GM18505 (cell line): ENCODE results near the gene APOL4.
"Not testable (repeated sequence)": the region's sequence is repeated elsewhere in the genome, so short reads cannot be mapped to it uniquely, and the experiment has no call there.

Experiments used
- ATAC-seq: cut with Tn5 transposase; IDR thresholded peaks from one replicate; pipeline ENCODE4 v1.9.1; 2021; ENCODE audit not compliant: unreplicated experiment
- POLR2A ChIP-seq: IDR thresholded peaks from 4 replicates; pipeline ENCODE4 v1.6.1; 2011; ENCODE audit warnings: borderline replicate concordance; ENCODE audit not compliant: insufficient read depth, insufficient read length; ENCODE audit errors: extremely low read depth

APOL4 gene

GRCh38 chr22:36156515-36157419 lies 44.8 kb downstream of the APOL4 start:
- ATAC-seq = no peak
- no peak for TF ChIP-seq POLR2A

DNA sequence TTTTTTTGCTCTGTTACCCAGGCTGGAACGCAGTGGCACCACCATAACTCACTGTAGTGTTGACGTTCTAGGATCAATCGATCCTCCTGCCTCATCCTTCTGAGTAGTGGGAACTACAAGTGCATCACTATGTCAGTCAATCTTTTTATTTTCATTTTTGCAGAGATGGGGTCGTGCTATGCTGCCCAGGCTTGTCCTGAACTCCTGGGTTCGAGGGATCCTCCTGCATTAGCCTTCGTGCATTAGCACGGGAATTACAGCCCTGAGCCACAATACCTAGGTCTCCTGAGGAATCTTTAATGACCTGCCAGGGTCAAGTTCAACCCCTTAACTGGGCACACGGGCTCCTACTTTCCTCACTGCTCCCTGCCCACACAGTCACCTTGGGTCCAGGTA lies 45.5 kb downstream of the APOL4 start:
- TF ChIP-seq POLR2A = no peak
- no peak for ATAC-seq

GRCh38 chr22:36155702-36156101 lies 45.9 kb downstream of the APOL4 start:
- ATAC-seq = no peak
- TF ChIP-seq POLR2A = no peak

- TF ChIP-seq POLR2A = no peak
Observed at GRCh38 chr22:36154423-36154945, 47.1 kb downstream of the APOL4 start.

GRCh38 chr22:36153501-36154422 lies 47.8 kb downstream of the APOL4 start:
- no peak for ATAC-seq
- no peak for TF ChIP-seq POLR2A

More at GRCh38 chr22:36154423-36154945, 47.1 kb downstream of the APOL4 start:
- no peak for ATAC-seq

- ATAC-seq = not testable (repeated sequence)
Observed at GRCh38 chr22:36152821-36153220, 48.8 kb downstream of the APOL4 start.

DNA sequence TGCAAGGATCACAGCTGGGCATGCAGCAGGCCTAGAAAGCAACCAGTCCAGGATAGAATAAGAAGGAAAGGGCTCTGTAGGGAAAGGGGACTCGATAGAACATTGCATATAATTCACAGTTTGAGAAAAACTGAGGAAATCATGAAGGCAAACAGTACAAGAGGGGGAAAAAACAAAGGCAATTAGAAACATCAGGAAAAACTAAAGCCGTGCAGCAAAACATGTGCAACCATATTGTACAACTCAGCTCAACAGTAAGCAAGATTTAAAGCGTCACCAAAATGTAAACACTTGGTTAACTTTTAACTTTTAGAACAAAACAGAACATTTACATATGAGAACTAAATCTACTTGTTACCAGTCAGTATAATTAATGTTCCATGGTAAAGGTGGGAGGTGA lies 49.5 kb downstream of the APOL4 start:
- no peak for ATAC-seq
- TF ChIP-seq POLR2A = no peak

DNA sequence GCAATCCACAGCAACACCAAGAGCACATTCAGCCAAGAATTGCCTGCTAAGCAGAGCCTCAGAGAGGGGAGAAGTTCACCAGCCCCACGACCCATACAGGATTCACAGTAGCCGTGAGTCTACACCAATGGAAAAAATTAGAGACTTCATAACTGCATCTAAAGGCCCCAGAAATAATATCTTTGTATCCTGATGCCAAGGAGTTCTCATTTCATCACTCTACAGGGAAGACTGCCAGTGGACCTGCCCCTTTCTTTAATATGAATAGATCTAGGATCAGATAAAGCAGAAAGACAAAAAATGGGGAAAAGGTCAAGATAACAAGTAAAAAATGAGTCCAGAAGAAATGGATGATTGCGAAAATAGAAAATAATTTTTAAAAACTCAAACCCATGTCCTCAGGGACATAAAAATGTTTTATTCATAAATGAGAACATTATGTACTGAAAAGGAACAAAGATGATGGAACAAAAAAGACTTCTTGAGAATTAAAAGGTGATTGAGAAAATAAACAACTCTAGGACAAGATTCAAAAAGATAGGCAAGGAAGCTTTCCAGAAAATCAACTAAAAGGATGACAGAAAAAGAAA lies 50.5 kb downstream of the APOL4 start:
- no peak for TF ChIP-seq POLR2A
- ATAC-seq = no peak

DNA sequence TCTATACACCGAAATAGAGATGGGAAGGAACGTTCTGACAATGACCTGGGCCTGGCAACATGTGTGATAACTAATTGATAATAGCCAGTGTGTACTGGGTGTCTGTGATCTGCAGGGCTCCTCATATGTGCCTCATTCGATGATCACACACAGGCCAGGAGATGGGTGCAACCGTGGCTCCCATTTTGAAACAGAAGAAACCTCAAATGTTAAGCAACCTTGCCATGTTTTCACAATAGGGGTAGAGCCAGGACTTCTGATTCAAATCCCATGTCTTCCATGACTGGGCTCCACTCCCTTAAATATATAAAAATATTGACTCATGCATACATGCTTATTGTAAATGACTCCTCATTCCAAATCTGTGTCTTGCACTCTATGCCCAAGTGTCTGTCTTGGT lies 52.2 kb downstream of the APOL4 start:
- no peak for ATAC-seq
- no peak for TF ChIP-seq POLR2A

GRCh38 chr22:36148411-36148810 lies 53.2 kb downstream of the APOL4 start:
- TF ChIP-seq POLR2A = no peak
- no peak for ATAC-seq

GRCh38 chr22:36147196-36147791 lies 54.3 kb downstream of the APOL4 start:
- no peak for ATAC-seq
- no peak for TF ChIP-seq POLR2A

GRCh38 chr22:36145881-36146280 lies 55.7 kb downstream of the APOL4 start:
- ATAC-seq = no peak
- TF ChIP-seq POLR2A = no peak
